WI38 (cell line): Measurements from ENCODE around the gene EFCAB14.

Experiments
- H3K4me3 ChIP-seq: 2 replicates; pipeline ENCODE4 v1.5.1; 2011; ENCODE audit warnings: low read depth, mild to moderate bottlenecking, control low read depth, low read length
- CTCF ChIP-seq: IDR thresholded peaks from 2 replicates; pipeline ENCODE4 v1.5.1; 2012; ENCODE audit warnings: low read depth, mild to moderate bottlenecking, control low read depth, low read length

The EFCAB14 gene

DNA sequence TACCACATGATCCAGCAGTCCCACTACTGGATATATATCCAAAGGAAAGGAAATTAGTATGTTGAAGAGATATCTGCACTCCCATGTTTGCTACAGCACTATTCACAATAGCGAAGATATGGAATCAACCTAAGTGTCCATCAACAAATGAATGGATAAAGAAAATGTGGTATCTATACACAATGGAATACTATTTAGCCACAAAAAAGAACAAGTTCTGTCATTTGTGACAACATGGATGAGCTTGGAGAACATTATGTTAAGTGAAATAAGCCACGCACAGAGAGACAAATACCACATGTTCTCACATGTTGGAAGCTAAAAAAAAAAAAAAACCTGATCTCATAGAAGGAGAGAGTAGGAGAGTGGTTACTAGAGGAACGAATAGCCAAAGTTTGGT, 68.4 kb downstream of the EFCAB14 start:
- no peak overlapping the region for H3K4me3 ChIP-seq
- TF ChIP-seq CTCF, result no peak

DNA sequence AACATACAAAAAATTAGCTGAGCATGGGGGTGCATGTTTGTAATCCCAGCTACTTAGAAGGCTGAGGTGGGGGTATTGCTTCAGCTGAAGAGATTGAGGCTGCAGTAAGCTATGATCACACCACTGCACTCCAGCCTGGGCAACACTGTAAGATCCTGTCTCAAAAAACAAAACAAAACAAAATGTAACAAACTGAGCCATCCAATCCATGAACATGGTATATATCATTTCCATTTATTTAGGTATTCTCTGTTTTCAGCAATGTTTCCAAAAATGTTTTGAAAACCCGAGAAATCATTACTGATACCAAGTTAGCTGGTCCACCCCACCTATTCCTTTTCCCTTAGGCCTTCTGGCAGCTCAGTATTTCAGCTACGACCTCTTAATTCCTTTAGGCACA, 69.2 kb downstream of the EFCAB14 start:
- no peak overlapping the region for H3K4me3 ChIP-seq
- TF ChIP-seq CTCF, result no peak

DNA sequence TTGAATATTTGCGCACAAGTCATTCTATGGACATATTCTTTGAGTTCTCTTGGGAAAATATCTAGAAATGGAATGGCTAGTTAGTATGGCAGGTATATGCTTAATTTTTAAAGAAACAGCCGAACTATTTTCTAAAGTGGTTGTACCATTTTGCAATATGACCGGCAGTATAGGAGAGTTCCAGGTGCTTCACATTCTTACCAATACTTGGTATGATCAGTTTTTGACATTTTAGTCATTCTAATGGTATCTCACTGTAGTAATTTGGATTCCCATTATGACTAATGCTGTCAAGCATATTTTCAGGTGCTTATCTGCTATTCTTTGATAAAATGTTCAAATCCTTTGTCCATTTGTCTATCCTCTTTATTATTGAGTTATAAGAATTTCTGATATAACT, 71.3 kb downstream of the EFCAB14 start:
- no peak overlapping the region for H3K4me3 ChIP-seq
- no peak for TF ChIP-seq CTCF

DNA sequence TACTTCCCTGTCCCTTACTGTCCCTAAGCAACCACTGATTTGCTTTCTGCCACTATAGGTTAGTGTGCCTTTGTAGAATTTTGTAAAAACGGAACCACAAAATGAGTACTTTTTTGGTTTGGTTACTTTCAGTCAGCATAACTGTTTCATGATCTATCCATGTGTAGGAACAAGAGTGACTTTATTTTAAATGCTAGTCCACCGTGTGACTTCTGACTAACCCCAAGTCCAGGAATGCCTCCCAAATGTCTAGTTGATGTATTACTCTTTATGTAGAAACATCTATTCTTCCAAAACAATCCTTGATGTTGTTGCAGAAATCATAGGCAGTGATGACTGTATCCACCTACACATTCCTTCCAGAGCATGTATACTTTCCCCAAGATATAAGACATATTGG, 72.1 kb downstream of the EFCAB14 start:
- no peak overlapping the region for H3K4me3 ChIP-seq
- TF ChIP-seq CTCF, result no peak

DNA sequence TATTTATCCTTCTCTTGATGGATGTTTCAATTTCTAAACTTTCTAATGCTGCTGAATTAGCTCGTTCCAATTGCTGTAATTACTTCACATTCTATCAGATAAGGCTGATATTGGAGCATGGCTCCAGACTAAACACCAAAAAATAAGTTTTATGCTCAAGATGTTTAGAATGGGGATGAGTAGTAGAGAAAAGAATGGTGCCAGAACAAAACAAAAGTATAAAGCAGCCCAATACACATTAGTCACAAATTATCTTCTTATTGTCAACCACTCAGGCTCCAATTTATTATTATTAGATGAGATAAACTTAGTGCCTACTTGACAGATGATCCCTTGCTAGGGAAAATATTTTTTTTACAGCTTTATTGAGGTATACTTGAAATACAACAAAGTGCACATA, 72.6 kb downstream of the EFCAB14 start:
- no peak overlapping the region for H3K4me3 ChIP-seq
- TF ChIP-seq CTCF, result no peak

- no peak overlapping the region for H3K4me3 ChIP-seq
- no peak for TF ChIP-seq CTCF
These were observed 73.1 kb downstream of the EFCAB14 start for GRCh38 chr1:46645815-46646214.

- H3K4me3 ChIP-seq, result no peak overlapping the region
- TF ChIP-seq CTCF, result no peak
These were observed 75.5 kb downstream of the EFCAB14 start for GRCh38 chr1:46643368-46643775.
